HCT116 (cell line): ENCODE results near the gene SEZ6L2. TPM values are rescaled to one million over a fixed set of nuclear protein-coding genes. Genes with fewer than 3 reads are reported as not detected.

Experiments
- ATAC-seq: fragments of 200-7000 bp; cut with Tn5 transposase; 2 replicates; pipeline ENCODE4 v1.9.1; 2020; ENCODE audit warnings: mild to moderate bottlenecking, moderate library complexity
- BruUV-seq: library from RNA; stranded (reverse); fragments of 400-500 nt; replicated peaks from 2 replicates; lab custom pipeline; 2021; lab: Mats Ljungman, UMichigan
- CTCF ChIA-PET: fragments of 300-600 bp; sonication (Branson Sonifier 250); formaldehyde crosslinking; loops from one replicate; lab custom pipeline; 2021; ENCODE audit warnings: antibody characterized with exemption; lab: Charles Lee
- POLR2A ChIA-PET: fragments of 300-600, 350-600 bp; sonication (Branson Sonifier 250); formaldehyde crosslinking; loops from one replicate; lab custom pipeline; 2021; ENCODE audit warnings: antibody characterized with exemption; lab: Charles Lee
- RAD21 ChIA-PET, 2 experiments: fragments of 300-600 bp; sonication (Branson Sonifier 250); formaldehyde crosslinking; loops; one replicate each; lab custom pipeline; 2023; ENCODE audit warnings: low total read pairs in 2 of 2; ENCODE audit not compliant: uncharacterized antibody in 2 of 2, unreplicated experiment in 2 of 2, low non-redundant PET in 1 of 2; lab: Charles Lee
- DNase-seq: peaks from one replicate; pipeline ENCODE4 v3.0.0-alpha.2; 2010; ENCODE audit warnings: low read depth, low spot score
- H2AFZ ChIP-seq: fragments of 200-600 bp; shearing (Covaris generic), sonication (generic); 2 replicates; pipeline ENCODE4 v1.6.1; 2017; ENCODE audit warnings: low read depth, mixed run types, mixed read lengths, antibody characterized with exemption, low read length; ENCODE audit not compliant: poor library complexity, severe bottlenecking
- H3K27ac ChIP-seq: 2 replicates; pipeline ENCODE4 v1.5.1; 2012; ENCODE audit warnings: low read depth, low read length
- H3K27me3 ChIP-seq: fragments of 200-600 bp; sonication (generic); 2 replicates; pipeline ENCODE4 v1.6.1; 2016; ENCODE audit warnings: mixed run types, low read length, mixed read lengths; ENCODE audit not compliant: insufficient read depth
- H3K36me3 ChIP-seq, 2 experiments: fragments of 200-500 bp in 1 of 2; fragments of 200-600 bp in 1 of 2; sonication (Bioruptor generic) in 1 of 2; sonication (generic) in 1 of 2; 2 replicates each; pipeline versions ENCODE4 v1.5.1 to v1.6.1; 2014 to 2016; ENCODE audit warnings: low read length in 2 of 2, inconsistent platforms in 1 of 2, mixed read lengths in 1 of 2, mixed run types in 1 of 2; ENCODE audit not compliant: insufficient read depth in 2 of 2, control insufficient read depth in 1 of 2
- H3K4me1 ChIP-seq, 2 experiments: fragments of 200-600 bp in 1 of 2; sonication (generic) in 1 of 2; 2 replicates each; pipeline versions ENCODE4 v1.5.1 to v1.6.1; 2012 to 2017; ENCODE audit warnings: low read length in 2 of 2, inconsistent platforms in 1 of 2, mild to moderate bottlenecking in 1 of 2, mixed read lengths in 1 of 2, mixed run types in 1 of 2, moderate library complexity in 1 of 2; ENCODE audit not compliant: insufficient read depth in 2 of 2, control insufficient read depth in 1 of 2
- H3K4me2 ChIP-seq: fragments of 200-600 bp; sonication (generic); 2 replicates; pipeline ENCODE4 v1.6.1; 2017; ENCODE audit warnings: mixed run types, low read length, mixed read lengths
- H3K4me3 ChIP-seq, 2 experiments: fragments of 200-600 bp in 1 of 2; sonication (generic) in 1 of 2; replicated peaks in 1 of 2; 2 replicates each; pipeline ENCODE4 v1.5.1; 2011 to 2016; ENCODE audit warnings: low read length in 2 of 2, control low read depth in 1 of 2, low read depth in 1 of 2, mild to moderate bottlenecking in 1 of 2, mixed read lengths in 1 of 2, mixed run types in 1 of 2
- H3K79me2 ChIP-seq: fragments of 200-600 bp; sonication (generic); 2 replicates; pipeline ENCODE4 v1.6.1; 2017; ENCODE audit warnings: mild to moderate bottlenecking, mixed run types, low read length, moderate library complexity, mixed read lengths; ENCODE audit not compliant: insufficient read depth
- H3K9ac ChIP-seq: fragments of 200-600 bp; sonication (generic); 2 replicates; pipeline ENCODE4 v1.6.1; 2016; ENCODE audit warnings: low read length, mixed read lengths
- H3K9me2 ChIP-seq: fragments of 200-600 bp; sonication (generic), shearing (Covaris generic); 2 replicates; pipeline ENCODE4 v1.6.1; 2017; ENCODE audit warnings: mixed run types, mild to moderate bottlenecking, moderate library complexity; ENCODE audit not compliant: insufficient read depth
- H3K9me3 ChIP-seq, 2 experiments: fragments of 200-500 bp in 1 of 2; fragments of 200-600 bp in 1 of 2; sonication (Bioruptor generic) in 1 of 2; sonication (generic) in 1 of 2; 2 replicates each; pipeline ENCODE4 v1.6.1; 2014 to 2017; ENCODE audit warnings: low read length in 2 of 2, mixed read lengths in 2 of 2, inconsistent platforms in 1 of 2, low read depth in 1 of 2, mild to moderate bottlenecking in 1 of 2, mixed run types in 1 of 2, moderate library complexity in 1 of 2; ENCODE audit not compliant: control insufficient read depth in 1 of 2, insufficient read depth in 1 of 2
- H4K20me1 ChIP-seq: fragments of 200-600 bp; sonication (generic), shearing (Covaris generic); 2 replicates; pipeline ENCODE4 v1.6.1; 2017; ENCODE audit warnings: mixed run types, mild to moderate bottlenecking, moderate library complexity; ENCODE audit not compliant: insufficient read depth
- CBX3 ChIP-seq: IDR thresholded peaks from 2 replicates; pipeline ENCODE4 v1.6.1; 2012; ENCODE audit warnings: low read depth
- CEBPB ChIP-seq: IDR thresholded peaks from 2 replicates; pipeline ENCODE4 v1.6.1; 2012; ENCODE audit warnings: low read depth
- CTCF ChIP-seq, 3 experiments: fragments of 200-600 bp in 1 of 3; sonication (generic) in 1 of 3; IDR thresholded peaks in 2 of 3; conservative IDR thresholded peaks in 1 of 3; 2 replicates each; pipeline ENCODE4 v1.5.1; 2012 to 2017; ENCODE audit warnings: low read depth in 2 of 3, low read length in 2 of 3, antibody characterized with exemption in 1 of 3, borderline replicate concordance in 1 of 3, control low read depth in 1 of 3, mild to moderate bottlenecking in 1 of 3, mixed read lengths in 1 of 3, mixed run types in 1 of 3, moderate library complexity in 1 of 3; ENCODE audit not compliant: insufficient read depth in 1 of 3
- EGR1 ChIP-seq: IDR thresholded peaks from 2 replicates; pipeline ENCODE4 v1.6.1; 2012; ENCODE audit warnings: low read depth
- ELF1 ChIP-seq: IDR thresholded peaks from 2 replicates; pipeline ENCODE4 v1.6.1; 2012; ENCODE audit warnings: low read depth, borderline replicate concordance
- EZH2 ChIP-seq: fragments of 200-600 bp; sonication (generic); IDR thresholded peaks from 2 replicates; pipeline ENCODE4 v1.6.1; 2017; ENCODE audit warnings: antibody characterized with exemption, mixed run types
- EZH2phosphoT487 ChIP-seq: fragments of 200-600 bp; IDR thresholded peaks from 2 replicates; pipeline ENCODE4 v1.6.1; 2018; ENCODE audit warnings: antibody characterized with exemption, borderline replicate concordance
- FOSL1 ChIP-seq: IDR thresholded peaks from 2 replicates; pipeline ENCODE4 v1.6.1; 2012; ENCODE audit warnings: low read depth
- JUND ChIP-seq: IDR thresholded peaks from 2 replicates; pipeline ENCODE4 v1.6.1; 2012
- MAX ChIP-seq: IDR thresholded peaks from 2 replicates; pipeline ENCODE4 v1.6.1; 2012
- POLR2A ChIP-seq: IDR thresholded peaks from 2 replicates; pipeline ENCODE4 v1.7.0; 2011; ENCODE audit warnings: borderline replicate concordance; ENCODE audit not compliant: insufficient read depth, insufficient read length; ENCODE audit errors: extremely low read depth
- POLR2AphosphoS5 ChIP-seq: IDR thresholded peaks from 2 replicates; pipeline ENCODE4 v1.6.1; 2011; ENCODE audit warnings: mild to moderate bottlenecking, low read depth, low read length, moderate library complexity
- RAD21 ChIP-seq: IDR thresholded peaks from 2 replicates; pipeline ENCODE4 v1.6.1; 2012; ENCODE audit warnings: low read depth, mild to moderate bottlenecking
- SIN3A ChIP-seq: IDR thresholded peaks from 2 replicates; pipeline ENCODE4 v1.6.1; 2012; ENCODE audit warnings: low read depth
- SP1 ChIP-seq: IDR thresholded peaks from 2 replicates; pipeline ENCODE4 v1.6.1; 2012; ENCODE audit warnings: low read depth
- YY1 ChIP-seq: IDR thresholded peaks from 2 replicates; pipeline ENCODE4 v1.6.1; 2011; ENCODE audit warnings: low read length, low read depth, moderate library complexity, mild to moderate bottlenecking; ENCODE audit not compliant: insufficient replicate concordance; ENCODE audit errors: extremely low read depth
- ZBTB33 ChIP-seq: IDR thresholded peaks from 2 replicates; pipeline ENCODE4 v1.6.1; 2011; ENCODE audit warnings: mild to moderate bottlenecking, low read length, moderate library complexity; ENCODE audit not compliant: insufficient replicate concordance; ENCODE audit errors: extremely low read depth
- ZFX ChIP-seq: fragments of 450-650 bp; IDR thresholded peaks from 2 replicates; pipeline ENCODE4 v1.6.1; 2017
- ZNF274 ChIP-seq: fragments of 200-500 bp; sonication (Bioruptor generic); IDR thresholded peaks from 2 replicates; pipeline ENCODE4 v1.6.1; 2014; ENCODE audit warnings: mild to moderate bottlenecking, low read depth, low read length, inconsistent platforms
- intact Hi-C: fragments of 100-400 bp; cut with micrococcal nuclease; formaldehyde crosslinking; loops from 2 replicates; pipeline ENCODE4 v1.10.0; 2022
- total RNA-seq: library from RNA; stranded (reverse); gene quantifications from one replicate; pipeline ENCODE4 v1.2.1, GENCODE V29; 2021; ENCODE audit not compliant: unreplicated experiment

The SEZ6L2 gene
- total RNA-seq, 1 experiment from 2014 or later: 49.3 TPM

- no peak for DNase-seq
- H3K4me2 ChIP-seq: no peak overlapping the region
- no peak overlapping the region for H3K4me3 ChIP-seq
- ATAC-seq: no peak
- POLR2A ChIA-PET: no interaction called here
- H3K79me2 ChIP-seq: no peaks in the 10 kb centered on the region
- BruUV-seq: no TSS peak
- TF ChIP-seq RAD21: no peak
- no peak for TF ChIP-seq CEBPB
- TF ChIP-seq CBX3: no peak
- no peak for TF ChIP-seq JUND
- TF ChIP-seq FOSL1: no peak
- TF ChIP-seq MAX: no peak
- TF ChIP-seq POLR2AphosphoS5: no peak
- no peak for TF ChIP-seq ZNF274
- no peak for TF ChIP-seq EZH2phosphoT487
- TF ChIP-seq ZBTB33: no peak
- TF ChIP-seq EZH2: no peak
- TF ChIP-seq ELF1: no peak
- TF ChIP-seq POLR2A: no peak
- no peak for TF ChIP-seq ZFX
- TF ChIP-seq SIN3A: no peak
- TF ChIP-seq CTCF (IDR thresholded peaks at IDR 0.05 in 2 of 3, conservative IDR thresholded peaks at IDR 0.05 in 1 of 3; ENCODE audit: borderline replicate concordance in 1 of 3, insufficient read depth in 1 of 3, low read depth in 2 of 3, low read length in 2 of 3): no peak
- TF ChIP-seq SP1: no peak
- no peak for TF ChIP-seq YY1
- TF ChIP-seq EGR1: no peak
- CTCF ChIA-PET: no interaction called here
- no peaks in the 10 kb centered on the region for H3K9me2 ChIP-seq
- no peaks in the 10 kb centered on the region for H3K36me3 ChIP-seq
- no peak overlapping the region for H2AFZ ChIP-seq
- RAD21 ChIA-PET: no interaction called here
- intact Hi-C loops: no loop called here
- H3K9me3 ChIP-seq: no peaks in the 10 kb centered on the region
- no peak overlapping the region for H3K9ac ChIP-seq
- H4K20me1 ChIP-seq: no peaks in the 10 kb centered on the region
- H3K4me1 ChIP-seq: 0 out of 4 replicates have a peak, but pooled peaks cover 0 to 4% of the 10 kb centered on the region in 2 experiments
- H3K27me3 ChIP-seq: no peaks in the 10 kb centered on the region
- H3K27ac ChIP-seq: no peak overlapping the region
These were observed 24.1 kb downstream of the SEZ6L2 start for GRCh38 chr16:29875206-29875605.
